Memory B cell (primary cell): ENCODE results near the gene RELL1.

Experiments used
- ATAC-seq: fragments of 150-1000 bp; cut with Tn5 transposase; 2 replicates; pipeline ENCODE4 v1.10.0; 2021; ENCODE audit warnings: low read depth, mild to moderate bottlenecking, moderate library complexity
- DNase-seq, 2 donors: peaks; one replicate each; pipeline ENCODE4 v3.0.0; 2022; ENCODE audit warnings: low spot score in 2 of 2
- H3K27ac Mint-ChIP-seq: one replicate; pipeline ENCODE4 v1.8.0; 2022; ENCODE audit warnings: mild to moderate bottlenecking, moderate library complexity, mixed read lengths
- H3K27me3 Mint-ChIP-seq: one replicate; pipeline ENCODE4 v1.8.0; 2022; ENCODE audit warnings: mixed read lengths
- H3K36me3 Mint-ChIP-seq: one replicate; pipeline ENCODE4 v1.8.0; 2022; ENCODE audit warnings: mild to moderate bottlenecking, mixed read lengths
- H3K4me1 Mint-ChIP-seq: one replicate; pipeline ENCODE4 v1.8.0; 2022; ENCODE audit warnings: mixed read lengths
- H3K4me3 Mint-ChIP-seq: one replicate; pipeline ENCODE4 v1.8.0; 2022; ENCODE audit warnings: mild to moderate bottlenecking, moderate library complexity, mixed read lengths
- H3K9me3 Mint-ChIP-seq: one replicate; pipeline ENCODE4 v1.8.0; 2022; ENCODE audit warnings: mixed read lengths

The RELL1 gene

DNA sequence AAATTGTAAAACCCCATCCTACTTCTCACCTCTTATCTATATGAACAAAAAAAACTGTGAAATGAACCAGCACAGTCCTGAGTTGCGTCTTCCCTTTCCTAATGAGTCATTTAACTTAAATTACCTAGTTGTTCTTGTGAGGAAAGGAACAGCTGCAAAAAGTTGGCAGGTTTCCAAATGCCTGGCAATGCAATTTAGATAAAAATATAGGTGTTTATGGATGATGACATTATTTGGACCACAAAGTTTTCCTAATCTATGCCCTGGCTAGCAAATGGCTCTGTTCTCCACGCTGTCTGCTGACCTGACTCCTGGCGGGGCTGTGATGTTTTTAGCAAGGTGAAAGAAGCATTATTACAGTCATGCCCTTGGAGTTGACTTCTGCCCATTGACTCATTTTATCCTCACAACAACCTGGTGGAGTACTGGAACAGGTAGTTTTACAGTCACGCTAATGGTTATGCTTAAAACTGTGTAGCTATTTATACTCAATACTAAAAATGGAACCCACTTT, 29.8 kb upstream of the RELL1 start:
- ATAC-seq (no peak), DNase-seq (no peak)
- Mint-ChIP-seq H3K4me3 (no peak overlapping the region), H3K36me3 (no peaks in the 10 kb centered on the region), H3K27me3 (peaks cover 10% of the 10 kb centered on the region), H3K9me3 (no peaks in the 10 kb centered on the region), H3K4me1 (peaks cover 4% of the 10 kb centered on the region), H3K27ac (no peak overlapping the region)

DNA sequence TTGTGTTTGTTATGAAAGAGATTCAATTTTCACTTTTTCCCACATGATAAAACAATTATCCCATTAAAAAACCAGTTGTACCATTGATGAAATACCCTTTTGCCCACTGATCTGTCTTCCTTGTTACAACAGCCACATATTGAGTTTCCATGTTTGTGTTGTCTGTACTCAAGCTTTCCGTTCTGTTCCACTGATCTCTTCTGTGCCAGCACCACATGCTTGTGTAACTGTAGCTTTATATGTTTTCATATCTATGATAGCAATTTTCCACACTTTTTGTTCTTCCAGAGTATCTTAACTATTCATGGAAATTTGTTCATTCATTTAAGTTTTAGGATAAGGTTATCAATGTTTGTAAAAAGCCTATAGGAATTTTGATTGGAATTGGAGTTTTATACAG, 24.3 kb upstream of the RELL1 start:
- Mint-ChIP-seq H3K27me3 (peaks cover 6% of the 10 kb centered on the region), H3K9me3 (no peaks in the 10 kb centered on the region), H3K4me3 (no peak overlapping the region), H3K36me3 (no peaks in the 10 kb centered on the region), H3K27ac (no peak overlapping the region), H3K4me1 (no peaks in the 10 kb centered on the region)
- ATAC-seq (no peak), DNase-seq (no peak)

- DNase-seq (no peak), ATAC-seq (no peak)
- Mint-ChIP-seq H3K4me1 (no peaks in the 10 kb centered on the region), H3K27ac (no peak overlapping the region), H3K9me3 (no peaks in the 10 kb centered on the region), H3K36me3 (no peaks in the 10 kb centered on the region), H3K4me3 (no peak overlapping the region), H3K27me3 (peaks cover 3% of the 10 kb centered on the region)
Measured at GRCh38 chr4:37706032-37706431, 19.9 kb upstream of the RELL1 start.

GRCh38 chr4:37705571-37705970, 19.4 kb upstream of the RELL1 start:
- H3K9me3 Mint-ChIP-seq = no peaks in the 10 kb centered on the region
- DNase-seq (no peak), ATAC-seq (no peak)
- H3K27me3 Mint-ChIP-seq = peaks cover 4% of the 10 kb centered on the region
- no peaks in the 10 kb centered on the region for H3K4me1 Mint-ChIP-seq
- no peak overlapping the region for H3K4me3 Mint-ChIP-seq
- H3K36me3 Mint-ChIP-seq = no peaks in the 10 kb centered on the region
- no peak overlapping the region for H3K27ac Mint-ChIP-seq

DNA sequence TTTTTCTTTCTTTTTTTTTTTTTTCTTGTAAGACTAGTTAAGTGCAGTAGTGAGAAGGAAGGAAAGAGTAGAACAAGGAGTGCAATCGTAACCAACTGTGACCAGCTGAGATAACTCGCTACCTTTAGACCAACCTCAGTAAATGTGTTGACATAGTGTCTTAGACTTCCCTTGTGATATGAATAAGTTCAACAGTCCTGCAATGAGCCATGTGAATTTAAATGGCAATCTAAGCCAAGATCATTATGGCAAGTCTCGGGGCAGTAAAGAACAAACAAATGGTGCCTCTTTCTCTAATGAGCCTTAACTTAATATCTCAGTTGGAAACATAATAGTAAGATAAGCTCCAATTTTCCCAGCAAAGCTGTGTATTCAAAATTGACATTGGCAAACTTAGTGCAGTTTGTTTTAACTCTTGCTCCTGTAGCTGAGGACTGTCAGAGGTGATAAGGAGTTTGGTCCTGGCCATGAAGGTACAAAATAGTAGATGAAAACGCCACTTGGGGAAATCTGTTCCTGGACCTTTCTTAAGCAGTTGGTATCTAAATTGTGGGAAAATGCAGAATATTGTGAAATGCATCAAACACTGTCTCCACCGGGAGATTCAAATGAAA, 13.8 kb upstream of the RELL1 start:
- no peaks in the 10 kb centered on the region for H3K9me3 Mint-ChIP-seq
- DNase-seq (no peak), ATAC-seq (no peak)
- peaks cover 6% of the 10 kb centered on the region for H3K27me3 Mint-ChIP-seq
- H3K27ac Mint-ChIP-seq = no peak overlapping the region
- no peak overlapping the region for H3K4me3 Mint-ChIP-seq
- H3K36me3 Mint-ChIP-seq = no peaks in the 10 kb centered on the region
- H3K4me1 Mint-ChIP-seq = no peaks in the 10 kb centered on the region

DNA sequence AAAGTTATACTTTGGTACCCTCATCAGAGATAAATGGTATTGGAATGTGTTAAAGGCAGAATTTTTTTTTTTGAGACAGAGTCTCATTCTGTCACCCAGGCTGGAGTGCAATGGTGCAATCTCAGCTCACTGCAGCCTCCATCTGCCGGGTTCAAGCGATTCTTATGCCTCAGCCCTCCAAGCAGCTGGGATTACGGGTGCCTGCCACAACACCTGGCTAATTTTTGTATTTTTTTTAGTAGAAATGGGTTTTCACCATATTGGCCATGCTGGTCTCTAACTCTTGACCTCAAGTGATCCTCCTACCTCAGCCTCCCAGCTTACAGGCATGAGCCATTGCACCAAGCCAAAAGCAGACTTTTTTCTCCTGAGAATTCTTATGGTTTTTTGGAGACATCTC, 11.4 kb upstream of the RELL1 start:
- Mint-ChIP-seq H3K9me3 (peaks cover 1% of the 10 kb centered on the region), H3K4me3 (no peak overlapping the region), H3K4me1 (no peaks in the 10 kb centered on the region), H3K27ac (no peak overlapping the region), H3K27me3 (peaks cover 5% of the 10 kb centered on the region), H3K36me3 (peaks cover 1% of the 10 kb centered on the region)
- ATAC-seq (no peak), DNase-seq (no peak)

GRCh38 chr4:37693450-37694190, 7.4 kb upstream of the RELL1 start:
- no peaks in the 10 kb centered on the region for H3K4me1 Mint-ChIP-seq
- no peak for ATAC-seq
- H3K27ac Mint-ChIP-seq = no peak overlapping the region
- peaks cover 7% of the 10 kb centered on the region for H3K27me3 Mint-ChIP-seq
- H3K4me3 Mint-ChIP-seq = no peak overlapping the region
- DNase-seq = no peak
- H3K36me3 Mint-ChIP-seq = peaks cover 3% of the 10 kb centered on the region
- peaks cover 3% of the 10 kb centered on the region for H3K9me3 Mint-ChIP-seq

GRCh38 chr4:37693030-37693429, 6.9 kb upstream of the RELL1 start:
- DNase-seq (no peak), ATAC-seq (no peak)
- H3K4me1 Mint-ChIP-seq = no peaks in the 10 kb centered on the region
- H3K27ac Mint-ChIP-seq = no peak overlapping the region
- H3K27me3 Mint-ChIP-seq = peaks cover 7% of the 10 kb centered on the region
- peaks cover 3% of the 10 kb centered on the region for H3K36me3 Mint-ChIP-seq
- peaks cover 3% of the 10 kb centered on the region for H3K9me3 Mint-ChIP-seq
- H3K4me3 Mint-ChIP-seq = no peak overlapping the region

- peaks cover 3% of the 10 kb centered on the region for H3K9me3 Mint-ChIP-seq
- peaks cover 7% of the 10 kb centered on the region for H3K4me1 Mint-ChIP-seq
- H3K4me3 Mint-ChIP-seq = no peak overlapping the region
- no peak for ATAC-seq
- no peak overlapping the region for H3K27ac Mint-ChIP-seq
- peaks cover 4% of the 10 kb centered on the region for H3K36me3 Mint-ChIP-seq
- no peak for DNase-seq
- H3K27me3 Mint-ChIP-seq = peaks cover 5% of the 10 kb centered on the region
Measured at GRCh38 chr4:37690976-37691375, 4.8 kb upstream of the RELL1 start.

GRCh38 chr4:37689353-37690095, 3.3 kb upstream of the RELL1 start:
- Mint-ChIP-seq H3K27me3 (peaks cover 5% of the 10 kb centered on the region), H3K36me3 (peaks cover 4% of the 10 kb centered on the region), H3K4me3 (no peak overlapping the region), H3K9me3 (peaks cover 3% of the 10 kb centered on the region), H3K27ac (no peak overlapping the region), H3K4me1 (peaks cover 14% of the 10 kb centered on the region)
- DNase-seq (no peak), ATAC-seq (no peak)

DNA sequence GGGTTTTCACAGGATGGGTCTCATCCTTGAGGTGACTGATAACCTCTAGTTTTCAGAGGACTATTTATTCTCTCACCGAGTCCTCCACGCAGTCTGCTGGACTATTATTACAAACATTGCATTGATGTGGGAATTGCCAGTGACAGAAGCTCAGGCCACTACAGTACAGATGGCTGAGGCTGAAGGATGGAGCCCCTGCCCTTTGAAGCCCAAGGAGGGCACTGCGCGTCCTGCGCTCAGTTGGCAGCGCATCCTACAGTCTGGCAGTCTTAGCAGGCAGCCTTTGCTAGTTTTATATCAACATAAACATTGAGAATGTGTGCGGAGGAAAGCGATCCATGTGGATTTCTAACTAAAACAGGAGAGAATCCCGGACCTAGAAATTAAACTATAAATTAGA, 1.5 kb upstream of the RELL1 start:
- Mint-ChIP-seq H3K4me1 (peaks cover 21% of the 10 kb centered on the region), H3K9me3 (peaks cover 2% of the 10 kb centered on the region), H3K27ac (no peak overlapping the region), H3K36me3 (peaks cover 4% of the 10 kb centered on the region), H3K4me3 (no peak overlapping the region), H3K27me3 (peaks cover 3% of the 10 kb centered on the region)
- ATAC-seq (no peak), DNase-seq (no peak)

DNA sequence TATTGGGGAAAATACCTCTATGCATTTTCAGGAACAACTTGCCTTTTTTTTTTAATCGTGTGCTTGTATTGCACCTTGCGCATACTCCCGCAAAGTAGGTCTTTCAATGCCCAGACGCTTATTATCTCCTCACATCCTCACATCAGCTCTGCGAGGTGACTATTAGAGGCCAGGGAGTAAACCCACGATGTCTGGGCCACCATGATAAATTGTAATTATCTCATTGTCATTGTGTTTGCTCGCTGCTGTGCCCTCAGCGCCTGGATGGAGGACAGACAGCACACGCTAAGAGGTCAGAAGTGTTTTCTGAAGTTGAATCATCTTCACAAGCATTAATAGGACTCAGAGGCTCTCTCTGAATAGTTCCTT, 1.0 kb upstream of the RELL1 start:
- DNase-seq (no peak), ATAC-seq (no peak)
- H3K27ac Mint-ChIP-seq = no peak overlapping the region
- peaks cover 22% of the 10 kb centered on the region for H3K4me1 Mint-ChIP-seq
- H3K9me3 Mint-ChIP-seq = no peaks in the 10 kb centered on the region
- peak overlapping the region; percentile 100 for H3K4me3 Mint-ChIP-seq
- peaks cover 3% of the 10 kb centered on the region for H3K27me3 Mint-ChIP-seq
- peaks cover 2% of the 10 kb centered on the region for H3K36me3 Mint-ChIP-seq

DNA sequence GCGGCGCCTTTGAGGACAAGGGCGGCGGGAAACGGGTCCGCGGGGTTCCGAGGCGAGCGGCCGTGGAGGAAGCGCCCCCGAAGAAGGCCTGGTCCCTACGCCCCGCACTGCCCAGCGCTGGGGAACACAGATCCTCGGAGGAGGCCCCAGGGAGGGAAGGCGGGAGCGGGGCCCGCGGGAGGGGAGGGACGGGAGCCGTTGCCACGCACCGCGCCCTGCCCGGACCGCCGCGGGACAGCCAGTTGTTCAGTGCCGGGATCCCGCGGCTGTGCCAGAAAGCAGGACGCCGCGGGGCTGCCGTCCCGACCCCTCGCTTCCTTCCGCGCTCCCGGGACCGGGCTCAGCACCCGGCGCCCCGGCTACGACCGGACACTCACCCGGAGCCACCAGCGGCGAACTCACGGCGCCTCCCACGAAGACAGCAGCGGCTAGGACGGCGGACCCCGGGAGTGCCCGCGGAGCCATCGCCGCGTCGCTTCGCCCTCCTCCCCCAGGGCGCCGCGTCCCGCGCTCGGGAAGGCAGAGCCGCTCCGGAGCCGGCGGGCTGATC, 278 bp downstream of the RELL1 start:
- Mint-ChIP-seq H3K27me3 (peaks cover under 1% of the 10 kb centered on the region), H3K27ac (peak overlapping the region; percentile 91)
- no peak for DNase-seq

GRCh38 chr4:37685161-37685822, 884 bp downstream of the RELL1 start:
- Mint-ChIP-seq H3K4me3 (peak overlapping the region; percentile 82), H3K9me3 (no peaks in the 10 kb centered on the region), H3K36me3 (peaks cover 2% of the 10 kb centered on the region), H3K27ac (peak overlapping the region; percentile 69), H3K4me1 (peaks cover 22% of the 10 kb centered on the region), H3K27me3 (no peaks in the 10 kb centered on the region)
- peak in 1 of 2 donors; percentile 11 for DNase-seq
- ATAC-seq = no peak

More for the DNA sequence above, 278 bp downstream of the RELL1 start:
- H3K36me3 Mint-ChIP-seq = peaks cover 2% of the 10 kb centered on the region
- no peaks in the 10 kb centered on the region for H3K9me3 Mint-ChIP-seq
- ATAC-seq = peak; percentile 13
- H3K4me1 Mint-ChIP-seq = peaks cover 22% of the 10 kb centered on the region
- H3K4me3 Mint-ChIP-seq = peak overlapping the region; percentile 100
